GM19238 (cell line): ENCODE results near the gene BRICD5.

Experiments used
- DNase-seq: peaks from one replicate; pipeline ENCODE4 v3.0.0; 2011; ENCODE audit warnings: low spot score; ENCODE audit not compliant: insufficient read length

The BRICD5 gene

GRCh38 chr16:2181952-2182351, 28.7 kb downstream of the BRICD5 start:
- DNase-seq: no peak

GRCh38 chr16:2180962-2181923, 29.4 kb downstream of the BRICD5 start:
- DNase-seq: no peak

GRCh38 chr16:2180461-2180860, 30.2 kb downstream of the BRICD5 start:
- no peak for DNase-seq

- DNase-seq: no peak
Observed at GRCh38 chr16:2179576-2179975, 31.1 kb downstream of the BRICD5 start.

GRCh38 chr16:2179107-2179501, 31.6 kb downstream of the BRICD5 start:
- no peak for DNase-seq

- DNase-seq: no peak
Observed at GRCh38 chr16:2178321-2179106, 32.1 kb downstream of the BRICD5 start.

- DNase-seq: no peak
Observed at GRCh38 chr16:2177561-2177960, 33.1 kb downstream of the BRICD5 start.

- no peak for DNase-seq
Observed at GRCh38 chr16:2177101-2177500, 33.6 kb downstream of the BRICD5 start.

- DNase-seq: no peak
Observed at GRCh38 chr16:2176047-2176446, 34.6 kb downstream of the BRICD5 start.

GRCh38 chr16:2175454-2175853, 35.2 kb downstream of the BRICD5 start:
- no peak for DNase-seq

GRCh38 chr16:2174396-2175131, 36.1 kb downstream of the BRICD5 start:
- DNase-seq: no peak

GRCh38 chr16:2173916-2174315, 36.7 kb downstream of the BRICD5 start:
- DNase-seq: no peak

- DNase-seq: no peak
Observed at GRCh38 chr16:2173366-2173765, 37.3 kb downstream of the BRICD5 start.

GRCh38 chr16:2172688-2173335, 37.9 kb downstream of the BRICD5 start:
- DNase-seq: no peak

GRCh38 chr16:2171601-2172178, 39.0 kb downstream of the BRICD5 start:
- DNase-seq: no peak

- DNase-seq: no peak
Observed at GRCh38 chr16:2170587-2171435, 39.9 kb downstream of the BRICD5 start.

- no peak for DNase-seq
Observed at GRCh38 chr16:2170080-2170479, 40.6 kb downstream of the BRICD5 start.

GRCh38 chr16:2167068-2167638, 43.5 kb downstream of the BRICD5 start:
- no peak for DNase-seq

GRCh38 chr16:2166263-2167067, 44.2 kb downstream of the BRICD5 start:
- DNase-seq: no peak
